Measurements from ENCODE around the gene COX7B2. TPM values are rescaled to one million over a fixed set of nuclear protein-coding genes. Genes with fewer than 3 reads are reported as not detected.

COX7B2 gene
- polyA plus RNA-seq, 3 donors = not detected

DNA sequence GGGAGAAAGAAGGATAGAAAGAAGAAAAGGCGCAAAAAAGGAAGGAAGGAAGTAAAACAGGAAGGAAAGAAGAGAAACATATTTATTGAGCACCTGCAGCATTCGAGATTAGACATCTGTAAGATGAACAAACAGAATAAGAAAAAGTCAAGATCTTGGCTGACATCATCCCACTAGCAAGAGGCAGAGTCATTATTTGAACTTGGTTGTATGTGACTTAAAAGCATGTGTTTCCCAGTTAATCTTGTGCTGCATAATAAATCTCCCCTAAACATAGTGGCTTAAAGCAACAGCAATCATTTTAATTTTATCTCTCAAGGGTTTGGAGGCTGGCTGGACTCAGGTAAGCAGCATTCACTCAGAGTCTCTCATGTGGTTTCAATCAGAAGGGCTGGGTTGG is 38.5 kb upstream of the COX7B2 start:
- H3K4me1 Mint-ChIP-seq = no peaks in the 10 kb centered on the region
- Histone ChIP-seq H4K20me1 (ENCODE audit: insufficient read depth, low read length) (no peaks in the 10 kb centered on the region), H3K9ac (ENCODE audit: insufficient read depth, low read length, poor library complexity, severe bottlenecking) (no peak overlapping the region), H3K36me3 (replicated peaks in 1 of 2; ENCODE audit: control insufficient read depth in 1 of 2, insufficient read depth in 2 of 2, low read length in 2 of 2) (no peaks in the 10 kb centered on the region), H3K4me3 (replicated peaks in 1 of 3; ENCODE audit: low read depth in 2 of 3, low read length in 3 of 3) (no peak overlapping the region), H3K79me2 (ENCODE audit: insufficient read depth, low read length) (no peaks in the 10 kb centered on the region), H3K4me2 (replicated peaks; ENCODE audit: extremely low read depth, low read length, poor library complexity, severe bottlenecking) (no peak overlapping the region), H3K27me3 (ENCODE audit: control insufficient read depth in 2 of 2, insufficient read depth in 2 of 2, low read length in 2 of 2) (no peaks in the 10 kb centered on the region), H3K4me1 (ENCODE audit: control insufficient read depth in 1 of 2, insufficient read depth in 2 of 2, low read length in 2 of 2) (no peaks in the 10 kb centered on the region), H3K27ac (ENCODE audit: low read depth in 1 of 2, low read length in 2 of 2) (no peak overlapping the region), H3K9me3 (replicated peaks in 1 of 2; ENCODE audit: control insufficient read depth in 1 of 2, insufficient read depth in 1 of 2, low read length in 2 of 2) (no peaks in the 10 kb centered on the region), H2AFZ (ENCODE audit: insufficient read depth, low read depth, low read length, poor library complexity, severe bottlenecking) (no peak overlapping the region)
- DNase-seq = no peak
- intact Hi-C loops (cut with micrococcal nuclease) = no loop called here
- H3K9me3 Mint-ChIP-seq = no peaks in the 10 kb centered on the region
- TF ChIP-seq, protein P1, sequence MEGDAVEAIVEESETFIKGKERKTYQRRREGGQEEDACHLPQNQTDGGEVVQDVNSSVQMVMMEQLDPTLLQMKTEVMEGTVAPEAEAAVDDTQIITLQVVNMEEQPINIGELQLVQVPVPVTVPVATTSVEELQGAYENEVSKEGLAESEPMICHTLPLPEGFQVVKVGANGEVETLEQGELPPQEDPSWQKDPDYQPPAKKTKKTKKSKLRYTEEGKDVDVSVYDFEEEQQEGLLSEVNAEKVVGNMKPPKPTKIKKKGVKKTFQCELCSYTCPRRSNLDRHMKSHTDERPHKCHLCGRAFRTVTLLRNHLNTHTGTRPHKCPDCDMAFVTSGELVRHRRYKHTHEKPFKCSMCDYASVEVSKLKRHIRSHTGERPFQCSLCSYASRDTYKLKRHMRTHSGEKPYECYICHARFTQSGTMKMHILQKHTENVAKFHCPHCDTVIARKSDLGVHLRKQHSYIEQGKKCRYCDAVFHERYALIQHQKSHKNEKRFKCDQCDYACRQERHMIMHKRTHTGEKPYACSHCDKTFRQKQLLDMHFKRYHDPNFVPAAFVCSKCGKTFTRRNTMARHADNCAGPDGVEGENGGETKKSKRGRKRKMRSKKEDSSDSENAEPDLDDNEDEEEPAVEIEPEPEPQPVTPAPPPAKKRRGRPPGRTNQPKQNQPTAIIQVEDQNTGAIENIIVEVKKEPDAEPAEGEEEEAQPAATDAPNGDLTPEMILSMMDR (IDR thresholded peaks at IDR 0.05) = no peak
- H3K27me3 Mint-ChIP-seq (ENCODE audit: low read depth in 3 of 3) = peaks cover 0 to 13% (median 4%) of the 10 kb centered on the region in 3 donors
- WGBS (ENCODE audit: insufficient coverage) = 0% methylated on average over 1 of the region's 2 CpGs
- H3K4me3 Mint-ChIP-seq = peak overlapping the region in 1 of 2 donors; percentile 2
- H3K27ac Mint-ChIP-seq = no peak overlapping the region
- no peaks in the 10 kb centered on the region for H3K36me3 Mint-ChIP-seq

DNA sequence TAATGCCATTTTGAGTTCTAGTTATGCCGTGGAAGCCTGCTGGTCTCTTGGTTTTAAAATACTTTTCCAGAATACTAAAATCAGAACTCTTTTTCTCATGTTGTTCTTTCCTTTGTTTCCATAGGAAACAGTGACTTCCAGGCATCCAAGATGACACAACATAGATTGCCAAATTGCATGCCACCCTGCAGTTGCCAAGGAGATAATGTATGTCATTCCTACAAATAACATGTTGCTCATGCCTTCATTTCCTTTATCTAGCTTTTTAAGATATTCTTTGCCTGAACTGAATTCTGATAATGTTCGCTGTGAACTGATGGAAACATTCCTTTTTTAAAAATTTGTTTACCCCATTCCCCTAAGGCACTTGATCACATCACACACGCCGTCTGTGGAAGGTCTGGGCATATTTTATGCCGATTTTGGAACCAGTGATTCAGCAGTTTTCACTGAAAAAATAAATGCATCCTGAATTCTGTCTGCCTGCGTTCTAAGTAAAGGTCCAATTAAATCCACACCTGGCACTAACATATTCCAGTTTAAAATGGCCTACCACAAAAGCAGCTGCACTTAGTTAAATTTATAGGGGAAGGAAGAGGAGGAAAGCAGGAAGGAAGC is 38.0 kb upstream of the COX7B2 start:
- no peaks in the 10 kb centered on the region for H3K36me3 Mint-ChIP-seq
- no peak overlapping the region for H3K27ac Mint-ChIP-seq
- Histone ChIP-seq H4K20me1 (ENCODE audit: insufficient read depth, low read length) (no peaks in the 10 kb centered on the region), H3K4me3 (replicated peaks in 1 of 3; ENCODE audit: low read depth in 2 of 3, low read length in 3 of 3) (no peak overlapping the region), H3K4me2 (replicated peaks; ENCODE audit: extremely low read depth, low read length, poor library complexity, severe bottlenecking) (no peak overlapping the region), H3K4me1 (ENCODE audit: control insufficient read depth in 1 of 2, insufficient read depth in 2 of 2, low read length in 2 of 2) (no peaks in the 10 kb centered on the region), H3K27me3 (ENCODE audit: control insufficient read depth in 2 of 2, insufficient read depth in 2 of 2, low read length in 2 of 2) (no peaks in the 10 kb centered on the region), H3K36me3 (replicated peaks in 1 of 2; ENCODE audit: control insufficient read depth in 1 of 2, insufficient read depth in 2 of 2, low read length in 2 of 2) (no peaks in the 10 kb centered on the region), H3K9me3 (replicated peaks in 1 of 2; ENCODE audit: control insufficient read depth in 1 of 2, insufficient read depth in 1 of 2, low read length in 2 of 2) (no peaks in the 10 kb centered on the region), H3K79me2 (ENCODE audit: insufficient read depth, low read length) (no peaks in the 10 kb centered on the region), H3K9ac (ENCODE audit: insufficient read depth, low read length, poor library complexity, severe bottlenecking) (no peak overlapping the region), H3K27ac (ENCODE audit: low read depth in 1 of 2, low read length in 2 of 2) (no peak overlapping the region), H2AFZ (ENCODE audit: insufficient read depth, low read depth, low read length, poor library complexity, severe bottlenecking) (no peak overlapping the region)
- peaks cover 0 to 12% (median 4%) of the 10 kb centered on the region in 3 donors for H3K27me3 Mint-ChIP-seq (ENCODE audit: low read depth in 3 of 3)
- no peaks in the 10 kb centered on the region for H3K4me1 Mint-ChIP-seq
- no peaks in the 10 kb centered on the region for H3K9me3 Mint-ChIP-seq
- WGBS (ENCODE audit: insufficient coverage) = 91% methylated on average over 4 of the region's 6 CpGs
- TF ChIP-seq, protein P1 (IDR thresholded peaks at IDR 0.05) = no peak
- DNase-seq = no peak
- peak overlapping the region in 1 of 2 donors; percentile 2 for H3K4me3 Mint-ChIP-seq
- intact Hi-C loops (cut with micrococcal nuclease) = no loop called here

Measured in CD14-positive monocyte (primary cell).